ENCODE data around the gene IQCM.

GRCh38 chr4:149749784-149750183 lies 65.9 kb downstream of the IQCM start:
- no peak for TF ChIP-seq CTCF (IDR thresholded peaks at IDR 0.05)
- TF ChIP-seq POLR2A (IDR thresholded peaks at IDR 0.05) = no peak
- no peak for TF ChIP-seq POLR2AphosphoS5 (IDR thresholded peaks at IDR 0.05)

Measured in breast epithelium (tissue), 3 donors.